ENCODE results near the gene RUNX2.

Gene RUNX2

GRCh38 chr6:45616209-45616608, 288.1 kb downstream of the RUNX2 start:
- DNase-seq (no peak), ATAC-seq (peak; percentile 58)
- no peak overlapping the region for H3K27ac Mint-ChIP-seq
- H3K27me3 Mint-ChIP-seq = no peaks in the 10 kb centered on the region
- peaks cover 39% of the 10 kb centered on the region for H3K4me1 Mint-ChIP-seq
- H3K9me3 Mint-ChIP-seq = no peaks in the 10 kb centered on the region
- H3K4me3 Mint-ChIP-seq = no peak overlapping the region
- H3K36me3 Mint-ChIP-seq (ENCODE audit: low read depth) = no peaks in the 10 kb centered on the region

GRCh38 chr6:45617441-45617840, 289.3 kb downstream of the RUNX2 start:
- Mint-ChIP-seq H3K9me3 (no peaks in the 10 kb centered on the region), H3K36me3 (ENCODE audit: low read depth) (no peaks in the 10 kb centered on the region), H3K4me3 (no peak overlapping the region), H3K27me3 (no peaks in the 10 kb centered on the region), H3K4me1 (peaks cover 41% of the 10 kb centered on the region), H3K27ac (no peak overlapping the region)
- ATAC-seq (no peak), DNase-seq (no peak)

GRCh38 chr6:45618259-45618658, 290.1 kb downstream of the RUNX2 start:
- Mint-ChIP-seq H3K27me3 (no peaks in the 10 kb centered on the region), H3K36me3 (ENCODE audit: low read depth) (no peaks in the 10 kb centered on the region), H3K4me3 (no peak overlapping the region), H3K9me3 (no peaks in the 10 kb centered on the region), H3K4me1 (peaks cover 41% of the 10 kb centered on the region), H3K27ac (no peak overlapping the region)
- DNase-seq (no peak), ATAC-seq (no peak)

- Mint-ChIP-seq H3K27me3 (no peaks in the 10 kb centered on the region), H3K4me1 (peaks cover 44% of the 10 kb centered on the region), H3K4me3 (no peak overlapping the region), H3K9me3 (no peaks in the 10 kb centered on the region), H3K27ac (no peak overlapping the region), H3K36me3 (ENCODE audit: low read depth) (no peaks in the 10 kb centered on the region)
- DNase-seq (no peak), ATAC-seq (no peak)
Observed at GRCh38 chr6:45619211-45619760, 291.2 kb downstream of the RUNX2 start.

GRCh38 chr6:45619994-45620471, 291.9 kb downstream of the RUNX2 start:
- Mint-ChIP-seq H3K27ac (peak overlapping the region; percentile 30), H3K4me1 (peaks cover 45% of the 10 kb centered on the region), H3K36me3 (ENCODE audit: low read depth) (peaks cover 2% of the 10 kb centered on the region), H3K9me3 (no peaks in the 10 kb centered on the region), H3K27me3 (no peaks in the 10 kb centered on the region), H3K4me3 (no peak overlapping the region)
- DNase-seq = no peak
- ATAC-seq = peak; percentile 58

GRCh38 chr6:45624228-45624627, 296.1 kb downstream of the RUNX2 start:
- H3K4me1 Mint-ChIP-seq = peaks cover 70% of the 10 kb centered on the region
- DNase-seq = no peak
- no peak for ATAC-seq
- no peak overlapping the region for H3K4me3 Mint-ChIP-seq
- H3K36me3 Mint-ChIP-seq (ENCODE audit: low read depth) = peaks cover 2% of the 10 kb centered on the region
- no peaks in the 10 kb centered on the region for H3K27me3 Mint-ChIP-seq
- H3K9me3 Mint-ChIP-seq = peaks cover 3% of the 10 kb centered on the region
- peak overlapping the region; percentile 83 for H3K27ac Mint-ChIP-seq

- peaks cover 2% of the 10 kb centered on the region for H3K36me3 Mint-ChIP-seq (ENCODE audit: low read depth)
- H3K9me3 Mint-ChIP-seq = peaks cover 6% of the 10 kb centered on the region
- H3K27me3 Mint-ChIP-seq = no peaks in the 10 kb centered on the region
- H3K4me3 Mint-ChIP-seq = peak overlapping the region; percentile 5
- ATAC-seq = peak; percentile 92
- H3K27ac Mint-ChIP-seq = peak overlapping the region; percentile 83
- peaks cover 66% of the 10 kb centered on the region for H3K4me1 Mint-ChIP-seq
- DNase-seq = peak; percentile 34
Observed at GRCh38 chr6:45625191-45625664, 297.1 kb downstream of the RUNX2 start.

- H3K27me3 Mint-ChIP-seq = no peaks in the 10 kb centered on the region
- peaks cover 56% of the 10 kb centered on the region for H3K4me1 Mint-ChIP-seq
- peak overlapping the region; percentile 24 for H3K4me3 Mint-ChIP-seq
- peak; percentile 74 for ATAC-seq
- H3K27ac Mint-ChIP-seq = peak overlapping the region; percentile 83
- peak; percentile 31 for DNase-seq
- peaks cover 2% of the 10 kb centered on the region for H3K36me3 Mint-ChIP-seq (ENCODE audit: low read depth)
- H3K9me3 Mint-ChIP-seq = peaks cover 6% of the 10 kb centered on the region
Observed at GRCh38 chr6:45626087-45626891, 298.2 kb downstream of the RUNX2 start.

GRCh38 chr6:45630314-45630713, 302.2 kb downstream of the RUNX2 start:
- Mint-ChIP-seq H3K4me3 (no peak overlapping the region), H3K4me1 (peaks cover 50% of the 10 kb centered on the region), H3K36me3 (ENCODE audit: low read depth) (no peaks in the 10 kb centered on the region), H3K27ac (no peak overlapping the region), H3K9me3 (peaks cover 6% of the 10 kb centered on the region), H3K27me3 (no peaks in the 10 kb centered on the region)
- DNase-seq (no peak), ATAC-seq (no peak)

GRCh38 chr6:45630801-45631200, 302.7 kb downstream of the RUNX2 start:
- Mint-ChIP-seq H3K4me1 (peaks cover 45% of the 10 kb centered on the region), H3K27ac (no peak overlapping the region), H3K4me3 (no peak overlapping the region), H3K27me3 (no peaks in the 10 kb centered on the region), H3K36me3 (ENCODE audit: low read depth) (no peaks in the 10 kb centered on the region), H3K9me3 (peaks cover 6% of the 10 kb centered on the region)
- ATAC-seq = no peak
- DNase-seq = no peak

GRCh38 chr6:45631396-45631795, 303.3 kb downstream of the RUNX2 start:
- DNase-seq (no peak), ATAC-seq (no peak)
- no peaks in the 10 kb centered on the region for H3K27me3 Mint-ChIP-seq

GRCh38 chr6:45633272-45633908, 305.3 kb downstream of the RUNX2 start:
- ATAC-seq (no peak), DNase-seq (no peak)
- no peaks in the 10 kb centered on the region for H3K36me3 Mint-ChIP-seq (ENCODE audit: low read depth)
- no peak overlapping the region for H3K27ac Mint-ChIP-seq
- peaks cover 6% of the 10 kb centered on the region for H3K9me3 Mint-ChIP-seq
- no peaks in the 10 kb centered on the region for H3K27me3 Mint-ChIP-seq
- no peak overlapping the region for H3K4me3 Mint-ChIP-seq
- H3K4me1 Mint-ChIP-seq = peaks cover 19% of the 10 kb centered on the region

More at GRCh38 chr6:45631396-45631795, 303.3 kb downstream of the RUNX2 start:
- Mint-ChIP-seq H3K4me1 (peaks cover 39% of the 10 kb centered on the region), H3K27ac (no peak overlapping the region), H3K4me3 (no peak overlapping the region), H3K9me3 (peaks cover 6% of the 10 kb centered on the region), H3K36me3 (ENCODE audit: low read depth) (no peaks in the 10 kb centered on the region)

- Mint-ChIP-seq H3K4me1 (peaks cover 11% of the 10 kb centered on the region), H3K27ac (no peak overlapping the region), H3K9me3 (peaks cover 3% of the 10 kb centered on the region), H3K36me3 (ENCODE audit: low read depth) (no peaks in the 10 kb centered on the region), H3K27me3 (no peaks in the 10 kb centered on the region), H3K4me3 (no peak overlapping the region)
- ATAC-seq (no peak), DNase-seq (no peak)
Observed at GRCh38 chr6:45634231-45634630, 306.1 kb downstream of the RUNX2 start.

GRCh38 chr6:45635284-45635867, 307.2 kb downstream of the RUNX2 start:
- Mint-ChIP-seq H3K4me3 (no peak overlapping the region), H3K27ac (no peak overlapping the region), H3K4me1 (peaks cover 7% of the 10 kb centered on the region), H3K36me3 (ENCODE audit: low read depth) (no peaks in the 10 kb centered on the region), H3K9me3 (no peaks in the 10 kb centered on the region), H3K27me3 (no peaks in the 10 kb centered on the region)
- ATAC-seq (no peak), DNase-seq (no peak)

All from activated naive CD8-positive, alpha-beta T cell treated with anti-CD3 and anti-CD28 coated beads, Interleukin-2, amount 50 U/mL, for 24 hours (primary cell).